Globus pallidus (tissue), 1 donor: ENCODE results near the gene MVB12A.

Experiments used
- DNase-seq: peaks from one replicate; pipeline ENCODE4 v3.0.0-alpha.2; 2015; ENCODE audit warnings: low spot score

The MVB12A gene

DNA sequence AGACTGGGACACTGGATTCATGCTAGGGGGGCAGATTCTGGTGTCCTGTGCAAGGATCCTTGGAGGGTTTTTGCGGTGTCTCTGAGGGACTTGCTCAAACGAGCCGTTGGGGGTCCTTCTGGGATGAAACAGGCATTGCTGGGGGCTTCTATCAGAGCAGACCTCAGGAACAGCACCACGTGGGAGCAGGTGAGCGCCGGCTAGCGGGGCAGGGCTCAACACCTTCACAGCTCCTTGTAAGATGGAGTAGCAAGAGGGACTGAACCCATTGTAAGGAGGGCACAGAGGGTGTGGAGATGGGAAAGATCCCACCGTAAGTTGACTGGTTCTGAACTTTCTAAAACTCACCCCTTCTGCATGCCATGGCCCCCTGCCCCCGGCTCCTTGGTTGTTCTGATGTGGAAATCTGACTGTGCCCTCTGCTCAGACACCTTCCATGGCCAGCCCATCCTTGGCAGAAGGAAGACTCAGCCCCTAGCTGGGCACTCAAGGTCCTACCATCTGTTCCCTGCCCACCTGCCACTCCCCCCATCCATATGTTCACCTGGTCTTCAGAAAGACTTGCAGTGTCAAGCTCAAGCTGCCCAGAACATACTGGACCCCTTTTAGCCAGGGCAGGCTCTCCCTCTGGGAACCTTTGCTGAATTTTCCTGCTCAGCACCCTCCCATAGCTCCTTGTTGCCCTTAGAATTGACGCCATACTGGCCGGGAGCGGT is 51.7 kb downstream of the MVB12A start:
- no peak for DNase-seq

- DNase-seq: no peak
Observed at GRCh38 chr19:17473041-17473440, 53.2 kb downstream of the MVB12A start.
